SK-N-SH (cell line): ENCODE data around the gene GSE1. TPM values are rescaled to one million over a fixed set of nuclear protein-coding genes. Genes with fewer than 3 reads are reported as not detected.

Source experiments
- CTCF ChIA-PET: fragments of 300-600, 350-600 bp; formaldehyde crosslinking; extraction: SDS; loops from one replicate; lab custom pipeline; 2021; lab: Yijun Ruan, JAX
- POLR2A ChIA-PET: fragments of 350-600 bp; sonication (Branson Sonifier 250); formaldehyde crosslinking; extraction: SDS; loops from one replicate; lab custom pipeline; 2020; ENCODE audit warnings: antibody characterized with exemption, inconsistent platforms; lab: Yijun Ruan, JAX
- DNase-seq: peaks from one replicate; pipeline ENCODE4 v3.0.0; 2012
- H2AFZ ChIP-seq: fragments of 200-600 bp; sonication (generic); 2 replicates; pipeline ENCODE4 v1.8.1; 2016; ENCODE audit warnings: antibody characterized with exemption, mild to moderate bottlenecking, low read depth
- H3F3A ChIP-seq: fragments of 200-600 bp; sonication (generic); replicated peaks from 2 replicates; pipeline ENCODE3; 2016; ENCODE audit warnings: antibody characterized with exemption, mild to moderate bottlenecking; ENCODE audit not compliant: insufficient read depth
- H3K27ac ChIP-seq, 2 experiments: fragments of 200-500 bp in 1 of 2; fragments of 200-600 bp in 1 of 2; sonication (Bioruptor generic) in 1 of 2; sonication (generic), shearing (Covaris generic) in 1 of 2; 2 replicates each; pipeline versions ENCODE4 v1.5.1 to v1.6.1; 2014 to 2016; ENCODE audit warnings: low read depth in 2 of 2, inconsistent platforms in 1 of 2, low read length in 1 of 2, mild to moderate bottlenecking in 1 of 2, mixed read lengths in 1 of 2
- H3K27me3 ChIP-seq: fragments of 200-600 bp; sonication (generic), shearing (Covaris generic); 2 replicates; pipeline ENCODE4 v1.6.1; 2016; ENCODE audit warnings: mixed run types; ENCODE audit not compliant: insufficient read depth
- H3K36me3 ChIP-seq, 2 experiments: fragments of 200-500 bp in 1 of 2; fragments of 200-600 bp in 1 of 2; sonication (Bioruptor generic) in 1 of 2; sonication (generic) in 1 of 2; replicated peaks in 1 of 2; 2 replicates each; pipeline versions ENCODE3 to v1.5.1; 2014 to 2016; ENCODE audit warnings: low read length in 1 of 2, mild to moderate bottlenecking in 1 of 2; ENCODE audit not compliant: insufficient read depth in 2 of 2, control insufficient read depth in 1 of 2
- H3K4me1 ChIP-seq, 2 experiments: fragments of 200-500 bp in 1 of 2; fragments of 200-600 bp in 1 of 2; sonication (Bioruptor generic) in 1 of 2; sonication (generic), shearing (Covaris generic) in 1 of 2; 2 replicates each; pipeline versions ENCODE4 v1.5.1 to v1.6.1; 2014 to 2016; ENCODE audit warnings: low read depth in 1 of 2, low read length in 1 of 2, mixed run types in 1 of 2; ENCODE audit not compliant: insufficient read depth in 2 of 2, control insufficient read depth in 1 of 2
- H3K4me2 ChIP-seq: fragments of 200-600 bp; sonication (generic), shearing (Covaris generic); 2 replicates; pipeline ENCODE4 v1.6.1; 2017; ENCODE audit warnings: mixed run types
- H3K4me3 ChIP-seq, 2 experiments: fragments of 200-500 bp in 1 of 2; fragments of 200-600 bp in 1 of 2; sonication (Bioruptor generic) in 1 of 2; sonication (generic), shearing (Covaris generic) in 1 of 2; 2 replicates each; pipeline versions ENCODE4 v1.5.1 to v1.8.1; 2014 to 2016; ENCODE audit warnings: low read depth in 2 of 2, inconsistent platforms in 1 of 2, low read length in 1 of 2, mild to moderate bottlenecking in 1 of 2, mixed read lengths in 1 of 2, moderate library complexity in 1 of 2
- H3K79me2 ChIP-seq: fragments of 200-600 bp; sonication (generic); 2 replicates; pipeline ENCODE4 v1.8.1; 2017; ENCODE audit warnings: mild to moderate bottlenecking; ENCODE audit not compliant: insufficient read depth
- H3K9ac ChIP-seq: fragments of 200-600 bp; sonication (generic); 2 replicates; pipeline ENCODE4 v1.6.1; 2017; ENCODE audit warnings: mixed run types
- H3K9me2 ChIP-seq: fragments of 200-600 bp; sonication (generic); 2 replicates; pipeline ENCODE4 v1.6.1; 2017; ENCODE audit warnings: mixed run types
- H3K9me3 ChIP-seq: fragments of 200-600 bp; sonication (generic); 2 replicates; pipeline ENCODE4 v1.6.1; 2017; ENCODE audit warnings: mixed run types, mild to moderate bottlenecking, moderate library complexity
- H4K20me1 ChIP-seq: fragments of 200-600 bp; sonication (generic); 2 replicates; pipeline ENCODE4 v1.6.1; 2017; ENCODE audit warnings: mild to moderate bottlenecking, mixed run types; ENCODE audit not compliant: insufficient read depth
- ELF1 ChIP-seq: IDR thresholded peaks from 2 replicates; pipeline ENCODE4 v1.4.0; 2012
- EZH2phosphoT487 ChIP-seq: fragments of 200-600 bp; sonication (generic); IDR thresholded peaks from 2 replicates; pipeline ENCODE4 v1.6.1; 2017; ENCODE audit warnings: low read depth, mixed run types, mild to moderate bottlenecking, antibody characterized with exemption, moderate library complexity, borderline replicate concordance
- FOSL2 ChIP-seq: IDR thresholded peaks from 2 replicates; pipeline ENCODE4 v1.4.0; 2012; ENCODE audit warnings: low read depth, mild to moderate bottlenecking, moderate library complexity, borderline replicate concordance
- FOXJ3 ChIP-seq: sonication (generic); formaldehyde crosslinking; IDR thresholded peaks from 2 replicates; pipeline ENCODE4 v1.5.1; 2020; ENCODE audit warnings: mild to moderate bottlenecking, missing genetic modification reagents
- GATA2 ChIP-seq: sonication (generic); formaldehyde crosslinking; IDR thresholded peaks from 2 replicates; pipeline ENCODE4 v1.5.0; 2020; ENCODE audit warnings: mild to moderate bottlenecking, missing genetic modification reagents
- JUND ChIP-seq: IDR thresholded peaks from 2 replicates; pipeline ENCODE4 v1.4.0; 2012
- NFIC ChIP-seq: IDR thresholded peaks from 2 replicates; pipeline ENCODE4 v1.4.0; 2012; ENCODE audit warnings: borderline replicate concordance
- RFX5 ChIP-seq: IDR thresholded peaks from 2 replicates; pipeline ENCODE4 v1.6.1; 2012; ENCODE audit warnings: mild to moderate bottlenecking, improper control_type of control experiment, low read length
- SIN3A ChIP-seq: IDR thresholded peaks from 2 replicates; pipeline ENCODE4 v1.6.1; 2012; ENCODE audit warnings: low read depth, mild to moderate bottlenecking, low read length, moderate library complexity, borderline replicate concordance
- SMC3 ChIP-seq: IDR thresholded peaks from 2 replicates; pipeline ENCODE4 v1.6.1; 2012; ENCODE audit warnings: low read depth, low read length, improper control_type of control experiment
- TAF1 ChIP-seq: IDR thresholded peaks from 2 replicates; pipeline ENCODE4 v1.6.1; 2012; ENCODE audit warnings: low read depth, mild to moderate bottlenecking, low read length, moderate library complexity, borderline replicate concordance
- TEAD4 ChIP-seq: IDR thresholded peaks from 2 replicates; pipeline ENCODE4 v1.4.0; 2012; ENCODE audit warnings: mild to moderate bottlenecking, borderline replicate concordance; ENCODE audit not compliant: insufficient read depth
- YY1 ChIP-seq: IDR thresholded peaks from 2 replicates; pipeline ENCODE4 v1.4.0; 2012; ENCODE audit warnings: low read depth, mild to moderate bottlenecking
- WGBS: methylation state at CpG from one replicate; pipeline ENCODE4 v1.1.6; 2017; ENCODE audit warnings: low lambda C conversion rate; 5-methylcytosine and 5-hydroxymethylcytosine counted together
- polyA plus RNA-seq, 3 experiments: library from polyadenylated mRNA; depleted of rRNA; stranded (reverse); fragments of >200 nt; gene quantifications; 2 replicates each; pipeline ENCODE4 v1.2.3, GENCODE V29; 2012
- TF ChIP-seq, protein P1 (sequence below): IDR thresholded peaks from 2 replicates; pipeline ENCODE4; 2012
- TF ChIP-seq, protein P2 (sequence below): IDR thresholded peaks from 2 replicates; pipeline ENCODE4 v1.4.0; 2012; ENCODE audit warnings: low read depth, borderline replicate concordance
- TF ChIP-seq, protein P3 (sequence below): fragments of 150-350 bp; IDR thresholded peaks from 2 replicates; pipeline ENCODE4 v1.6.1; 2016; ENCODE audit warnings: mild to moderate bottlenecking, low read depth, low read length
- TF ChIP-seq, protein P4 (sequence below): IDR thresholded peaks from 2 replicates; pipeline ENCODE4 v1.6.1; 2012; ENCODE audit warnings: mild to moderate bottlenecking, low read depth, low read length, moderate library complexity
- TF ChIP-seq, protein P5 (sequence below): IDR thresholded peaks from 2 replicates; pipeline ENCODE4 v1.4.0; 2012; ENCODE audit warnings: low read depth, borderline replicate concordance

GSE1 gene
- polyA plus RNA-seq, 1 of the 3 experiments (the other 2 are of a cell fraction), result 26.5 TPM

DNA sequence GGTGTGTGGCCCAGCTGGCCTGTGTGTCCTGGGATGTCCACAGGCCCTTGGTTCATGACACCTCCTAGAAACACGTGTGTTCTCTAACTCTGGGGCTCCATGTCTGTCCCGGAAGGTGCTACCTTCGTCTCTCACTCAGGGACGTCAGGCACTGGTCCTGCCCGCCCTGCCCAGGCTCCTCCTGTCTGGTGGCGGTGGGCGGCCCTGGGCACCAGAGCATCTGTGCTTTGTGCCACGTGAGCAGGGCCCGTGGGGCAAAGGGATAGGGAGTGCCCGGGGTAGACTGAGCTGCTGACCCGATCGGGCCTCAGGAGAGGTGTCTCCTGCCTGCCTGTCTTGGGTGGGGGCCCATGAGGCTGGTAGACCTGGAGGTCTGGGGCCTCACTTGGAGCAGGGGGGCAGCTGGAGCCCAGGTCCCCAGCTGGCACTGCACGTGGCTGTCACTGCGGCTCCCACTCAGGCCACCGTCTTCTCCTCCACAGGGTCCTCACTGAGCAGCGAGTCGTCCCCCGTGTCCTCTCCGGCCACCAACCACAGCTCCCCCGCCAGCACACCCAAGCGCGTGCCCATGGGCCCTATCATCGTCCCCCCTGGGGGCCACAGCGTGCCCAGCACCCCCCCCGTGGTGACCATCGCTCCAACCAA is 35.1 kb downstream of the GSE1 start:
- peaks cover 0 to 27% of the 10 kb centered on the region in 2 experiments for H3K36me3 ChIP-seq
- peaks cover 9% of the 10 kb centered on the region for H3F3A ChIP-seq
- H4K20me1 ChIP-seq, result peaks cover 80% of the 10 kb centered on the region
- no peak for DNase-seq
- ChIA-PET POLR2A (no interaction called here), CTCF (interaction anchor here (1.0 to 7.4 kb wide), 3 partner anchors 32 to 277 kb away, joined by 3 to 49 read pairs (median 5); no protein-coding TSS in a partner anchor)
- H3K9ac ChIP-seq, result no peak overlapping the region
- H3K4me2 ChIP-seq, result no peak overlapping the region
- no peak overlapping the region for H3K4me3 ChIP-seq
- H3K27me3 ChIP-seq, result no peaks in the 10 kb centered on the region
- peak overlapping the region in 1 of 2 experiments; percentile 99; a peak in 1 of 4 replicates for H3K27ac ChIP-seq
- no peaks in the 10 kb centered on the region for H3K9me2 ChIP-seq
- no peaks in the 10 kb centered on the region for H3K9me3 ChIP-seq
- H2AFZ ChIP-seq, result no peak overlapping the region
- WGBS, result 83% methylated on average over 7 of the region's 26 CpGs
- peaks cover 8% of the 10 kb centered on the region; the same call in 1 of the 2 replicates for H3K79me2 ChIP-seq
- H3K4me1 ChIP-seq, result peaks cover 12 to 72% of the 10 kb centered on the region in 2 experiments; a peak in 3 of 4 replicates
- TF ChIP-seq, protein P1, sequence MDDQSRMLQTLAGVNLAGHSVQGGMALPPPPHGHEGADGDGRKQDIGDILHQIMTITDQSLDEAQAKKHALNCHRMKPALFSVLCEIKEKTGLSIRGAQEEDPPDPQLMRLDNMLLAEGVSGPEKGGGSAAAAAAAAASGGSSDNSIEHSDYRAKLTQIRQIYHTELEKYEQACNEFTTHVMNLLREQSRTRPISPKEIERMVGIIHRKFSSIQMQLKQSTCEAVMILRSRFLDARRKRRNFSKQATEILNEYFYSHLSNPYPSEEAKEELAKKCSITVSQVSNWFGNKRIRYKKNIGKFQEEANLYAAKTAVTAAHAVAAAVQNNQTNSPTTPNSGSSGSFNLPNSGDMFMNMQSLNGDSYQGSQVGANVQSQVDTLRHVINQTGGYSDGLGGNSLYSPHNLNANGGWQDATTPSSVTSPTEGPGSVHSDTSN, result no peak
- no peak for TF ChIP-seq TAF1
- TF ChIP-seq SMC3, result no peak
- TF ChIP-seq JUND, result no peak
- TF ChIP-seq, all 33 proteins: peak for 0

DNA sequence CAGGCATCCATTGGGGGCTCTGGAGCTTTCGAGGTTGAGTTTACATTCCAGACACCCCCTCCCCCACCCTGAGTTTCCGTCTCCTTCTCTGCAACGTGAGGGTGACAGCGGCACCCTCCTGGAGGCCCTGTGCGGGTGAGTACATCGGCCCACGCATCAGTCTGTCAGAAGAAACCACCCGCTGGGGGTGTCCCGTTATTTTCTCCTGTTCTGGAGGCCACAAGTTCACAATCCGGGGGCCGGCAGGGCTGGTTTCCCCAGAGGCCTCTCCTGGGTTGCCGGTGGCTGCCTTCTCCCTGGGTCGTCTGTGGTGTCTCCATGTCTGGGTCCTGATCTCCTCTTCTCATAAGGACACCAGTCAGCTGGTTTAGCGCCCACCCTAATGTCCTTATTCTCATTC is 35.7 kb downstream of the GSE1 start:
- Histone ChIP-seq H3K4me2 (no peak overlapping the region), H2AFZ (no peak overlapping the region), H3K9ac (no peak overlapping the region), H3K27ac (peak overlapping the region in 1 of 2 experiments; percentile 99; a peak in 2 of 4 replicates), H4K20me1 (peaks cover 80% of the 10 kb centered on the region), H3K36me3 (peaks cover 0 to 29% of the 10 kb centered on the region in 2 experiments), H3K4me3 (no peak overlapping the region), H3K4me1 (peaks cover 17 to 74% of the 10 kb centered on the region in 2 experiments), H3K9me3 (no peaks in the 10 kb centered on the region), H3F3A (peaks cover 11% of the 10 kb centered on the region), H3K9me2 (no peaks in the 10 kb centered on the region), H3K27me3 (no peaks in the 10 kb centered on the region), H3K79me2 (peaks cover 11% of the 10 kb centered on the region; the same call in 1 of the 2 replicates)
- WGBS, result 94% methylated on average over 7 of the region's 14 CpGs
- TF ChIP-seq, protein P2, sequence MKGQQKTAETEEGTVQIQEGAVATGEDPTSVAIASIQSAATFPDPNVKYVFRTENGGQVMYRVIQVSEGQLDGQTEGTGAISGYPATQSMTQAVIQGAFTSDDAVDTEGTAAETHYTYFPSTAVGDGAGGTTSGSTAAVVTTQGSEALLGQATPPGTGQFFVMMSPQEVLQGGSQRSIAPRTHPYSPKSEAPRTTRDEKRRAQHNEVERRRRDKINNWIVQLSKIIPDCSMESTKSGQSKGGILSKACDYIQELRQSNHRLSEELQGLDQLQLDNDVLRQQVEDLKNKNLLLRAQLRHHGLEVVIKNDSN, result no peak
- no peak for TF ChIP-seq TEAD4
- no peak for TF ChIP-seq FOSL2
- TF ChIP-seq YY1, result no peak
- TF ChIP-seq EZH2phosphoT487, result no peak
- TF ChIP-seq SIN3A, result no peak
- TF ChIP-seq RFX5, result no peak
- no peak for TF ChIP-seq ELF1
- no peak for TF ChIP-seq NFIC
- TF ChIP-seq, protein P3, sequence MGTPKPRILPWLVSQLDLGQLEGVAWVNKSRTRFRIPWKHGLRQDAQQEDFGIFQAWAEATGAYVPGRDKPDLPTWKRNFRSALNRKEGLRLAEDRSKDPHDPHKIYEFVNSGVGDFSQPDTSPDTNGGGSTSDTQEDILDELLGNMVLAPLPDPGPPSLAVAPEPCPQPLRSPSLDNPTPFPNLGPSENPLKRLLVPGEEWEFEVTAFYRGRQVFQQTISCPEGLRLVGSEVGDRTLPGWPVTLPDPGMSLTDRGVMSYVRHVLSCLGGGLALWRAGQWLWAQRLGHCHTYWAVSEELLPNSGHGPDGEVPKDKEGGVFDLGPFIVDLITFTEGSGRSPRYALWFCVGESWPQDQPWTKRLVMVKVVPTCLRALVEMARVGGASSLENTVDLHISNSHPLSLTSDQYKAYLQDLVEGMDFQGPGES, result no peak
- no peak for TF ChIP-seq FOXJ3
- TF ChIP-seq GATA2 (CRISPR knock-in tag), result no peak
- TF ChIP-seq, protein P4, sequence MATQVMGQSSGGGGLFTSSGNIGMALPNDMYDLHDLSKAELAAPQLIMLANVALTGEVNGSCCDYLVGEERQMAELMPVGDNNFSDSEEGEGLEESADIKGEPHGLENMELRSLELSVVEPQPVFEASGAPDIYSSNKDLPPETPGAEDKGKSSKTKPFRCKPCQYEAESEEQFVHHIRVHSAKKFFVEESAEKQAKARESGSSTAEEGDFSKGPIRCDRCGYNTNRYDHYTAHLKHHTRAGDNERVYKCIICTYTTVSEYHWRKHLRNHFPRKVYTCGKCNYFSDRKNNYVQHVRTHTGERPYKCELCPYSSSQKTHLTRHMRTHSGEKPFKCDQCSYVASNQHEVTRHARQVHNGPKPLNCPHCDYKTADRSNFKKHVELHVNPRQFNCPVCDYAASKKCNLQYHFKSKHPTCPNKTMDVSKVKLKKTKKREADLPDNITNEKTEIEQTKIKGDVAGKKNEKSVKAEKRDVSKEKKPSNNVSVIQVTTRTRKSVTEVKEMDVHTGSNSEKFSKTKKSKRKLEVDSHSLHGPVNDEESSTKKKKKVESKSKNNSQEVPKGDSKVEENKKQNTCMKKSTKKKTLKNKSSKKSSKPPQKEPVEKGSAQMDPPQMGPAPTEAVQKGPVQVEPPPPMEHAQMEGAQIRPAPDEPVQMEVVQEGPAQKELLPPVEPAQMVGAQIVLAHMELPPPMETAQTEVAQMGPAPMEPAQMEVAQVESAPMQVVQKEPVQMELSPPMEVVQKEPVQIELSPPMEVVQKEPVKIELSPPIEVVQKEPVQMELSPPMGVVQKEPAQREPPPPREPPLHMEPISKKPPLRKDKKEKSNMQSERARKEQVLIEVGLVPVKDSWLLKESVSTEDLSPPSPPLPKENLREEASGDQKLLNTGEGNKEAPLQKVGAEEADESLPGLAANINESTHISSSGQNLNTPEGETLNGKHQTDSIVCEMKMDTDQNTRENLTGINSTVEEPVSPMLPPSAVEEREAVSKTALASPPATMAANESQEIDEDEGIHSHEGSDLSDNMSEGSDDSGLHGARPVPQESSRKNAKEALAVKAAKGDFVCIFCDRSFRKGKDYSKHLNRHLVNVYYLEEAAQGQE, result no peak
- TF ChIP-seq, protein P5, sequence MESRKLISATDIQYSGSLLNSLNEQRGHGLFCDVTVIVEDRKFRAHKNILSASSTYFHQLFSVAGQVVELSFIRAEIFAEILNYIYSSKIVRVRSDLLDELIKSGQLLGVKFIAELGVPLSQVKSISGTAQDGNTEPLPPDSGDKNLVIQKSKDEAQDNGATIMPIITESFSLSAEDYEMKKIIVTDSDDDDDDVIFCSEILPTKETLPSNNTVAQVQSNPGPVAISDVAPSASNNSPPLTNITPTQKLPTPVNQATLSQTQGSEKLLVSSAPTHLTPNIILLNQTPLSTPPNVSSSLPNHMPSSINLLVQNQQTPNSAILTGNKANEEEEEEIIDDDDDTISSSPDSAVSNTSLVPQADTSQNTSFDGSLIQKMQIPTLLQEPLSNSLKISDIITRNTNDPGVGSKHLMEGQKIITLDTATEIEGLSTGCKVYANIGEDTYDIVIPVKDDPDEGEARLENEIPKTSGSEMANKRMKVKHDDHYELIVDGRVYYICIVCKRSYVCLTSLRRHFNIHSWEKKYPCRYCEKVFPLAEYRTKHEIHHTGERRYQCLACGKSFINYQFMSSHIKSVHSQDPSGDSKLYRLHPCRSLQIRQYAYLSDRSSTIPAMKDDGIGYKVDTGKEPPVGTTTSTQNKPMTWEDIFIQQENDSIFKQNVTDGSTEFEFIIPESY, result no peak
- ChIA-PET POLR2A (interaction anchor here (1.6 kb wide), 1 partner anchor 34 kb away, joined by 4 read pairs; no protein-coding TSS in a partner anchor), CTCF (interaction anchor here (1.0 to 7.4 kb wide), 8 partner anchors 10 to 278 kb away, joined by 3 to 49 read pairs (median 4); no protein-coding TSS in a partner anchor)
- DNase-seq, result no peak
